ENCODE data around the gene PLEKHG3.

The PLEKHG3 gene

GRCh38 chr14:64790478-64790877, 86.3 kb downstream of the PLEKHG3 start:
- DNase-seq, result no peak

- DNase-seq, result no peak
These were observed 88.0 kb downstream of the PLEKHG3 start for GRCh38 chr14:64792231-64792630.

GRCh38 chr14:64792871-64793560, 88.8 kb downstream of the PLEKHG3 start:
- no peak for DNase-seq

- DNase-seq, result no peak
These were observed 91.0 kb downstream of the PLEKHG3 start for GRCh38 chr14:64795211-64795610.

GRCh38 chr14:64795921-64796320, 91.7 kb downstream of the PLEKHG3 start:
- DNase-seq, result no peak

- DNase-seq, result no peak
These were observed 92.1 kb downstream of the PLEKHG3 start for GRCh38 chr14:64796369-64796768.

- no peak for DNase-seq
These were observed 95.3 kb downstream of the PLEKHG3 start for GRCh38 chr14:64799555-64799954.
